ENCODE data around the gene THOC2. TPM values are rescaled to one million over a fixed set of nuclear protein-coding genes. Genes with fewer than 3 reads are reported as not detected.

THOC2 gene
- total RNA-seq, 1 donor from 2014 or later = 96.2 TPM

GRCh38 chrX:123610915-123611314, 121.9 kb downstream of the THOC2 start:
- no peaks in the 10 kb centered on the region for H3K9me3 ChIP-seq
- intact Hi-C loops (cut with DNase I) = no loop called here
- H3K36me3 ChIP-seq = peaks cover 43% of the 10 kb centered on the region
- no peak for ATAC-seq
- no peak for DNase-seq
- TF ChIP-seq CTCF (IDR thresholded peaks at IDR 0.05) = no peak
- H3K27me3 ChIP-seq (ENCODE audit: low read depth) = no peaks in the 10 kb centered on the region
- no peak overlapping the region for H3K4me3 ChIP-seq
- H3K4me1 ChIP-seq = no peaks in the 10 kb centered on the region
- H3K27ac ChIP-seq = no peak overlapping the region

GRCh38 chrX:123607806-123608205, 125.0 kb downstream of the THOC2 start:
- Histone ChIP-seq H3K27ac (no peak overlapping the region), H3K27me3 (ENCODE audit: low read depth) (no peaks in the 10 kb centered on the region), H3K4me3 (no peak overlapping the region), H3K9me3 (no peaks in the 10 kb centered on the region), H3K36me3 (peaks cover 54% of the 10 kb centered on the region), H3K4me1 (no peaks in the 10 kb centered on the region)
- no peak for TF ChIP-seq CTCF (IDR thresholded peaks at IDR 0.05)
- intact Hi-C loops (cut with DNase I) = no loop called here
- DNase-seq (no peak), ATAC-seq (no peak)

GRCh38 chrX:123607270-123607669, 125.6 kb downstream of the THOC2 start:
- no peak for TF ChIP-seq CTCF (IDR thresholded peaks at IDR 0.05)
- no peak overlapping the region for H3K4me3 ChIP-seq
- peaks cover 57% of the 10 kb centered on the region for H3K36me3 ChIP-seq
- intact Hi-C loops (cut with DNase I) = no loop called here
- H3K9me3 ChIP-seq = no peaks in the 10 kb centered on the region
- H3K4me1 ChIP-seq = no peaks in the 10 kb centered on the region
- DNase-seq (no peak), ATAC-seq (no peak)
- H3K27ac ChIP-seq = no peak overlapping the region
- H3K27me3 ChIP-seq (ENCODE audit: low read depth) = no peaks in the 10 kb centered on the region

GRCh38 chrX:123603491-123603890, 129.4 kb downstream of the THOC2 start:
- H3K27ac ChIP-seq = no peak overlapping the region
- H3K27me3 ChIP-seq (ENCODE audit: low read depth) = no peaks in the 10 kb centered on the region
- intact Hi-C loops (cut with DNase I) = no loop called here
- H3K36me3 ChIP-seq = peaks cover 53% of the 10 kb centered on the region
- ATAC-seq = no peak
- no peaks in the 10 kb centered on the region for H3K4me1 ChIP-seq
- no peak for TF ChIP-seq CTCF (IDR thresholded peaks at IDR 0.05)
- H3K4me3 ChIP-seq = no peak overlapping the region
- no peak for DNase-seq
- H3K9me3 ChIP-seq = no peaks in the 10 kb centered on the region

- H3K27me3 ChIP-seq (ENCODE audit: low read depth) = no peaks in the 10 kb centered on the region
- H3K9me3 ChIP-seq = no peaks in the 10 kb centered on the region
- DNase-seq = no peak
- H3K4me1 ChIP-seq = no peaks in the 10 kb centered on the region
- H3K36me3 ChIP-seq = peaks cover 37% of the 10 kb centered on the region
- H3K4me3 ChIP-seq = no peak overlapping the region
- intact Hi-C loops (cut with DNase I) = no loop called here
- H3K27ac ChIP-seq = no peak overlapping the region
- TF ChIP-seq CTCF (IDR thresholded peaks at IDR 0.05) = no peak
- ATAC-seq = no peak
These were observed 131.4 kb downstream of the THOC2 start for GRCh38 chrX:123601437-123601836.

- no peaks in the 10 kb centered on the region for H3K27me3 ChIP-seq (ENCODE audit: low read depth)
- intact Hi-C loops (cut with DNase I) = no loop called here
- no peaks in the 10 kb centered on the region for H3K9me3 ChIP-seq
- TF ChIP-seq CTCF (IDR thresholded peaks at IDR 0.05) = no peak
- H3K4me1 ChIP-seq = no peaks in the 10 kb centered on the region
- no peak for DNase-seq
- H3K27ac ChIP-seq = no peak overlapping the region
- no peak for ATAC-seq
- H3K36me3 ChIP-seq = peaks cover 29% of the 10 kb centered on the region
- H3K4me3 ChIP-seq = no peak overlapping the region
These were observed 132.7 kb downstream of the THOC2 start for GRCh38 chrX:123600181-123600580.
